ENCODE measurements around the gene GPSM3.

GPSM3 gene

GRCh38 chr6:32191696-32192607 is 491 bp downstream of the GPSM3 start:
- no peak for ATAC-seq (ENCODE audit: insufficient read depth, low read depth)

DNA sequence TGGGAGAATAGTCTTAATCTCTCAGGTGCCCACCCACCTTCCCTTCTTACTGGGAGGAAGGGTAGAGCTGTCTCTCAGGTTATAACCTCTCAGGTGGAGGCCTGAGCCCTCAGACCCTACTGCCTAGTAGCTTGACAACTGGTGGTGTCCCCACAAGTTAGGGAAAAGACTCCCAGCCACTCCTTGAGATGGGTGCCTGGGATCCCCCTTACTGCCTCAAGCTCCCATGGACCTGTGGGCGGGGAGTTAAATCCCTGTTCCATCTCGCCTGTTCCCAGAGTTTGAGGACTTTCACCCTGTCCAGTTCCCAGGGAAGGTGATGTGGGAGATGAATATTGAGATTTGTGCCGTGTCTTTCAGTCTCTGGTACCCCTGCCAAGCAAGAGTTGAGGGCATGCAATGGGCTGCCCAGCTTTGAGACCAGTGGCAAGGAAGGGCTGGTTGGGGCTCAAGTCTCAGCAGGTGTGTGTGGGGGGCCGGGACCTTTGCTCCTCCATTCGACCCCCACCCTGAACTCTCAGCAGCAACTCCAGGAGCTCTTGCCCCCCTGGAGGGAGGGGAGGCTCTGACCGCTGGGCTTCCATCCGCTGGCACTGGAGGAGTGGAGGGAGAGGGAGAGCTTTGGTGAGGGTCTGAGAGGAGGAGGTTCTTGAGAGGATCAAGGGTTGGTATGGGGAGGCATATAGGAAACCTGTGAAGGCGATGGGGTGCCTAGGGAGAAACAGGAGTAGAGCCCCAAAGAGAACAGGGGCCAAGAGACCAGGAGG is 1.3 kb downstream of the GPSM3 start:
- Histone ChIP-seq H3K9ac (ENCODE audit: low read depth, low read length) (peak overlapping the region; percentile 78), H3K36me3 (ENCODE audit: insufficient read depth, low read length) (peaks cover 35% of the 10 kb centered on the region)

More at GRCh38 chr6:32191696-32192607, 491 bp downstream of the GPSM3 start:
- peaks cover 72% of the 10 kb centered on the region for H3K79me2 ChIP-seq (ENCODE audit: insufficient read depth, low read length)
- H3K9ac ChIP-seq (ENCODE audit: low read depth, low read length): peak overlapping the region; percentile 78
- H4K20me1 ChIP-seq (ENCODE audit: insufficient read depth, low read length): no peaks in the 10 kb centered on the region
- H2AFZ ChIP-seq (ENCODE audit: low read depth, low read length): peak overlapping the region; percentile 7; the same call in 1 of the 2 replicates
- peak overlapping the region; percentile 96 for H3K27ac ChIP-seq (ENCODE audit: low read length)
- peaks cover 26% of the 10 kb centered on the region for H3K36me3 ChIP-seq (ENCODE audit: insufficient read depth, low read length)
- H3K27me3 ChIP-seq (ENCODE audit: insufficient read depth, low read length, poor library complexity): no peaks in the 10 kb centered on the region
- H3K4me2 ChIP-seq (ENCODE audit: insufficient read depth, low read length): peak overlapping the region; percentile 80
- peak overlapping the region; percentile 40 to 70; a peak in 3 of 4 replicates for H3K4me3 ChIP-seq (ENCODE audit: low read depth in 1 of 2, low read length in 2 of 2)
- DNase-seq: no peak
- peaks cover 85% of the 10 kb centered on the region for H3K4me1 ChIP-seq (ENCODE audit: insufficient read depth, low read length)
- H3K9me3 ChIP-seq (ENCODE audit: insufficient read depth, low read length, severe bottlenecking): no peaks in the 10 kb centered on the region
- TF ChIP-seq, protein P1, sequence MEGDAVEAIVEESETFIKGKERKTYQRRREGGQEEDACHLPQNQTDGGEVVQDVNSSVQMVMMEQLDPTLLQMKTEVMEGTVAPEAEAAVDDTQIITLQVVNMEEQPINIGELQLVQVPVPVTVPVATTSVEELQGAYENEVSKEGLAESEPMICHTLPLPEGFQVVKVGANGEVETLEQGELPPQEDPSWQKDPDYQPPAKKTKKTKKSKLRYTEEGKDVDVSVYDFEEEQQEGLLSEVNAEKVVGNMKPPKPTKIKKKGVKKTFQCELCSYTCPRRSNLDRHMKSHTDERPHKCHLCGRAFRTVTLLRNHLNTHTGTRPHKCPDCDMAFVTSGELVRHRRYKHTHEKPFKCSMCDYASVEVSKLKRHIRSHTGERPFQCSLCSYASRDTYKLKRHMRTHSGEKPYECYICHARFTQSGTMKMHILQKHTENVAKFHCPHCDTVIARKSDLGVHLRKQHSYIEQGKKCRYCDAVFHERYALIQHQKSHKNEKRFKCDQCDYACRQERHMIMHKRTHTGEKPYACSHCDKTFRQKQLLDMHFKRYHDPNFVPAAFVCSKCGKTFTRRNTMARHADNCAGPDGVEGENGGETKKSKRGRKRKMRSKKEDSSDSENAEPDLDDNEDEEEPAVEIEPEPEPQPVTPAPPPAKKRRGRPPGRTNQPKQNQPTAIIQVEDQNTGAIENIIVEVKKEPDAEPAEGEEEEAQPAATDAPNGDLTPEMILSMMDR (IDR thresholded peaks at IDR 0.05; ENCODE audit: borderline replicate concordance, extremely low read depth, low read length, poor library complexity, severe bottlenecking): no peak
- no peak for TF ChIP-seq EZH2 (IDR thresholded peaks at IDR 0.05; ENCODE audit: borderline replicate concordance, low read depth, low read length, severe bottlenecking)

DNA sequence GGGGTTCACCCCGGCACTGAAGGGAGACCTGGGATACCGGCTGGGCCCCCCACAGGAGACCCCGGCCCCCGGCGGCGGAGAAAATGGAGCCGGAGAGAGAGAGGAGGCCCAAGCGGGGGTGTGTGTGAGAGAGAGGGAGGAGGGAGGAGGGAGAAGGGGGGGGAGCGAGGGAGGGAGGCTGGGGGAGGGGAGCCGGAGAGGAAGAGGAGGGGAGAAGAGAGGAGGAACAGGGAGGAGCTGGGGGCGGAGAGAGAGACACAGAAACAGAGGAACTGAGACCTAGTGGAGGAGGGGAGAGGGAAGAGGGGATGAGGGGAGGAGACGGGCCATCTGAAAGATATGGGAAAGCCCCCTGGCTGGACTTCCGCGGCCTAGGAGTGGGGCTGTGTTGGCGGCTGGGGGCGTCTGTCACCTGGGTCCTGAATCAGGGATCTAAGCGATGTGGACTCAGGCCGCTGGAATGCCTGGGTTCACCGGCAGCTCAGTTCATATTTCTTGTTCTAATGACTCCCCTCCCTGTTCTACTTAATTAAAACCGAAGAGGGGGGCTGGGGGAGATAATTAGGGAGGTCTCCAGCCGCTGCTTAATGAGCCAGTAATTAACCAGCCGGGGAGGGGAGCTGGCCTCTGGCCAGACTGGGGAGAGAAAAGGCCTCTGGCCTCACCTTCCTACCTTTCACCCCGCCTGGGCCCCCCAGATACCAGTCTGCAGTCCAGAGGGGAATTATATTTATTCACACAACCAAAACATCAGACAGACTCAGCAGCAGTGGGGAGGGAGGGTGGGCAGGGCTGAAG is 2.2 kb downstream of the GPSM3 start, which contains the start of gene PBX2:
Gene PBX2, minus strand, starts transcription at position 149 of the 798 bp plus-strand sequence. CDS start 287 bp downstream, outside the sequence.
- H3K9me3 ChIP-seq (ENCODE audit: insufficient read depth, low read length, severe bottlenecking): no peaks in the 10 kb centered on the region
- H2AFZ ChIP-seq (ENCODE audit: low read depth, low read length): peak within 1 kb of the TSS; percentile 40; the same call in 1 of the 2 replicates
- ATAC-seq (ENCODE audit: insufficient read depth, low read depth): peak; percentile 75
- H4K20me1 ChIP-seq (ENCODE audit: insufficient read depth, low read length): no peaks in the 10 kb centered on the region
- peak within 1 kb of the TSS; percentile 70 to 86; a peak in 3 of 4 replicates for H3K4me3 ChIP-seq (ENCODE audit: low read depth in 1 of 2, low read length in 2 of 2)
- peak within 1 kb of the TSS; percentile 93 for H3K4me2 ChIP-seq (ENCODE audit: insufficient read depth, low read length)
- no peaks in the 10 kb centered on the region for H3K27me3 ChIP-seq (ENCODE audit: insufficient read depth, low read length, poor library complexity)
- peaks cover 78% of the 10 kb centered on the region for H3K4me1 ChIP-seq (ENCODE audit: insufficient read depth, low read length)
- peak within 1 kb of the TSS; percentile 78 for H3K9ac ChIP-seq (ENCODE audit: low read depth, low read length)
- H3K79me2 ChIP-seq (ENCODE audit: insufficient read depth, low read length): peaks cover 76% of the 10 kb centered on the region
- peak; percentile 95 for DNase-seq
- TF ChIP-seq, protein P1 (IDR thresholded peaks at IDR 0.05; ENCODE audit: borderline replicate concordance, extremely low read depth, low read length, poor library complexity, severe bottlenecking): no peak
- TF ChIP-seq EZH2 (IDR thresholded peaks at IDR 0.05; ENCODE audit: borderline replicate concordance, low read depth, low read length, severe bottlenecking): no peak
- peaks cover 40% of the 10 kb centered on the region for H3K36me3 ChIP-seq (ENCODE audit: insufficient read depth, low read length)
- H3K27ac ChIP-seq (ENCODE audit: low read length): peak within 1 kb of the TSS; percentile 96

More for the DNA sequence above, 1.3 kb downstream of the GPSM3 start:
- H3K4me1 ChIP-seq (ENCODE audit: insufficient read depth, low read length): peaks cover 80% of the 10 kb centered on the region
- no peaks in the 10 kb centered on the region for H3K27me3 ChIP-seq (ENCODE audit: insufficient read depth, low read length, poor library complexity)
- H3K27ac ChIP-seq (ENCODE audit: low read length): peak overlapping the region; percentile 96
- no peak for DNase-seq
- H2AFZ ChIP-seq (ENCODE audit: low read depth, low read length): no peak overlapping the region
- ATAC-seq (ENCODE audit: insufficient read depth, low read depth): no peak
- H4K20me1 ChIP-seq (ENCODE audit: insufficient read depth, low read length): no peaks in the 10 kb centered on the region
- H3K9me3 ChIP-seq (ENCODE audit: insufficient read depth, low read length, severe bottlenecking): no peaks in the 10 kb centered on the region
- H3K79me2 ChIP-seq (ENCODE audit: insufficient read depth, low read length): peaks cover 74% of the 10 kb centered on the region
- no peak for TF ChIP-seq EZH2 (IDR thresholded peaks at IDR 0.05; ENCODE audit: borderline replicate concordance, low read depth, low read length, severe bottlenecking)
- TF ChIP-seq, protein P1 (IDR thresholded peaks at IDR 0.05; ENCODE audit: borderline replicate concordance, extremely low read depth, low read length, poor library complexity, severe bottlenecking): no peak
- peak overlapping the region in 1 of 2 experiments; percentile 70; a peak in 2 of 4 replicates for H3K4me3 ChIP-seq (ENCODE audit: low read depth in 1 of 2, low read length in 2 of 2)
- peak overlapping the region; percentile 80 for H3K4me2 ChIP-seq (ENCODE audit: insufficient read depth, low read length)

All from DND-41 (cell line).